Right ventricle myocardium inferior (tissue), 1 donor: ENCODE results near the gene UBA52. TPM values are rescaled to one million over a fixed set of nuclear protein-coding genes. Genes with fewer than 3 reads are reported as not detected.

Experiments used
- ATAC-seq: fragments of 200-7000 bp; cut with Tn5 transposase; one replicate; pipeline ENCODE4 v1.9.1; 2020; ENCODE audit warnings: mild to moderate bottlenecking, moderate library complexity
- DNase-seq: peaks from one replicate; pipeline ENCODE4 v3.0.0; 2021; ENCODE audit errors: missing footprints
- intact Hi-C: fragments of 100-400 bp; cut with DNase I; formaldehyde crosslinking; loops from one replicate; pipeline ENCODE4 v1.11.0; 2022
- total RNA-seq: library from RNA; stranded (reverse); fragmentation: NEBNext Ultra II Directional; extraction: Animal tissue kit (Norgen Biotek cat#: 25700); gene quantifications from one replicate; pipeline ENCODE4 v1.2.1, GENCODE V29; 2021
- donor health status: DM: no; HTN: yes; CAD: no; lungs with severe emphysema.

Gene UBA52
- total RNA-seq, 1 donor from 2014 or later, result 737 TPM

GRCh38 chr19:18603255-18603957 lies 31.7 kb downstream of the UBA52 start:
- DNase-seq, result no peak
- intact Hi-C loops, result no loop called here
- peak; percentile 45 for ATAC-seq

GRCh38 chr19:18603958-18604819 lies 32.5 kb downstream of the UBA52 start:
- ATAC-seq, result peak; percentile 11
- no peak for DNase-seq
- intact Hi-C loops, result no loop called here

DNA sequence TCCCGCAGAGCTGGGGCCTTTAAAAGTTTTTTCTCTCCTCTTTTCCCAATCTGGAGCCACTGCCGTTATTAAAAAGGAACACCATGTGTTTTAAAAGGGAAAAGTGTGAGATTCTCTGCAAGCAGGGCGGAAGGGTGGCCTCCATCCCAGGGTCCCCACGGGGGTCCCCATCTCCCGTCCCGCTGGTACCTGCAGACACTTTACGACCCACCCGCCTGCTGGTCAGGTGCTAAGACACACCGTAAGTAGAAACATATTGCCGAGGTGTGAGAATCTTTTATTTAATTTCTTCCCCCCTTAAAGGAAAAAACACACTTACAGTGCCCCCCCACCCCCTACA lies 33.1 kb downstream of the UBA52 start:
- DNase-seq, result no peak
- intact Hi-C loops, result no loop called here
- no peak for ATAC-seq

GRCh38 chr19:18605196-18605545 lies 33.5 kb downstream of the UBA52 start:
- DNase-seq (no peak), ATAC-seq (no peak)
- intact Hi-C loops, result no loop called here

- peak; percentile 60 for DNase-seq
- intact Hi-C loops, result no loop called here
- ATAC-seq, result no peak
These were observed 34.1 kb downstream of the UBA52 start for GRCh38 chr19:18605546-18606280.

- DNase-seq (peak; percentile 16), ATAC-seq (peak; percentile 7)
These were observed 34.9 kb downstream of the UBA52 start, which contains the start of gene CRLF1 for GRCh38 chr19:18606281-18607225. TSS of gene CRLF1 (minus strand) at chr19:18606799. CDS start at chr19:18606656, 143 bp downstream.

GRCh38 chr19:18607226-18608101 lies 35.8 kb downstream of the UBA52 start:
- DNase-seq, result peak; percentile 33
- peak; percentile 14 for ATAC-seq
- intact Hi-C loops, result no loop called here

More at GRCh38 chr19:18606281-18607225, 34.9 kb downstream of the UBA52 start, which contains the start of gene CRLF1:
- intact Hi-C loops, result no loop called here

DNA sequence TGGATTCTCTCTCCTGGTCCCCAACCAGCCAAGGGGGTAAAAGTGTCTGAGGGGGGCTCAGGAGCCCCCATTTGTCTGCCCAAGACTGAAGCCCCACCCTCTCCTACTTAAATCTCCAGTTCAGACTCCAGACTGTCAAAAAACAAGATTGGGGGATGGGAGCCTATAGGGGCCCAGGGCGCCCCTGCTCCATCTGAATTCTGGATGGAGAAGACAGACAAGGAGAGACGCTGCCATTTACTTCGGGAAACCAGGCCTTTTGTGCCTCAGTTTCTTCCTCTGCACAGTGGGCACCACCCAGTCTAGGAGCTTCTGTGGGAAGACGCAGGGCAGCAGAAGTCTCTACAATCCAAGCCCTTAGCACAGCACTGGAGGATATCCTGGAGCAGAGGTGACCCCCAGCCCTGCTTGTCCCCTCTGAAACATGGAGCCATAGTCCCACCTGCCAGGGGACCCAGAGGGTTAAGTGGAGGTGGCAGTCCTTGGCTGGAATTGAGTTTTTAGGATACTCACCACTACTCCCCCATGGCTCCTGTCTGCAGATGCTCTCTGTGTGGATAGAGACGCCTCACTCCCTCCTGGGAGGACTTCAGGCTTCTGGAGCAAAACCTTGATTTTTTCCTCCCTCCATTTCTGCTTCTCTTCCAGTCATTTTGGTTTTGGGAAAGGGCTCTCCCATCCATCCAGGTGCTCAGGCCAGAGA lies 36.6 kb downstream of the UBA52 start:
- DNase-seq, result no peak
- ATAC-seq, result no peak
- intact Hi-C loops, result no loop called here

- intact Hi-C loops, result no loop called here
- no peak for DNase-seq
- ATAC-seq, result no peak
These were observed 37.4 kb downstream of the UBA52 start for GRCh38 chr19:18608805-18609716.

DNA sequence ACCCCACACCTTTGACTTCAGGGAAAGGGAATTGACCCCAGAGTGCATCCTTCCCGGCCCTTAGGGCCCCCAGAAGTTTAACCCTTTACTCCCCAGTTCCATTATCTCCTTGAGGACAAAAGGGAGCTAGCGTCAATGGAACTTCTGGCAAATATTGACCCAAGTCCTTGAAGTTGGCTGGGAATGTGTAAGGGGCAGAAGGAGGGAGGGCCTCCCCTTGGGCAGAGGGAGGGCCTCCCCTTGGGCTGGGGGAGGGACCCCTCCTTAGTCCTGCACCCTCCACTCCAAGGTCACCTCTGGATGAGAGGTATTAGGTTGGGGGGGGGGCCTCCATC lies 38.0 kb downstream of the UBA52 start:
- intact Hi-C loops, result no loop called here
- DNase-seq (no peak), ATAC-seq (no peak)

DNA sequence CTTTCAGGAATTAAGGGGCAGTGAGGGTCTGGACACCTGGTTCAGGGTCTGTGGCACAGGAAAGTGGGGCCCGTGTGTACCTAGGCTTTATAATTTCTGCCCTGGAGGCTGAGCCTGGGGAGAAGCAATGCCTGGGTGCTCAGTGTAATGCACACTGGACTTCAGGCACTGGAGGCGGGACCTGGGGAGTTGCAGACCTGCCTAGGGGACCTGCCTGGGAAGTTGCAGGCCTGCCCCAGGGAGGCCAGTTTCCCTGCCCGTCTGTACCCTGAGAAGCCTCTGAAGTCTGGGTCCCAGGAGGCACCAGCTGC lies 38.5 kb downstream of the UBA52 start:
- no peak for DNase-seq
- intact Hi-C loops, result no loop called here
- ATAC-seq, result no peak

DNA sequence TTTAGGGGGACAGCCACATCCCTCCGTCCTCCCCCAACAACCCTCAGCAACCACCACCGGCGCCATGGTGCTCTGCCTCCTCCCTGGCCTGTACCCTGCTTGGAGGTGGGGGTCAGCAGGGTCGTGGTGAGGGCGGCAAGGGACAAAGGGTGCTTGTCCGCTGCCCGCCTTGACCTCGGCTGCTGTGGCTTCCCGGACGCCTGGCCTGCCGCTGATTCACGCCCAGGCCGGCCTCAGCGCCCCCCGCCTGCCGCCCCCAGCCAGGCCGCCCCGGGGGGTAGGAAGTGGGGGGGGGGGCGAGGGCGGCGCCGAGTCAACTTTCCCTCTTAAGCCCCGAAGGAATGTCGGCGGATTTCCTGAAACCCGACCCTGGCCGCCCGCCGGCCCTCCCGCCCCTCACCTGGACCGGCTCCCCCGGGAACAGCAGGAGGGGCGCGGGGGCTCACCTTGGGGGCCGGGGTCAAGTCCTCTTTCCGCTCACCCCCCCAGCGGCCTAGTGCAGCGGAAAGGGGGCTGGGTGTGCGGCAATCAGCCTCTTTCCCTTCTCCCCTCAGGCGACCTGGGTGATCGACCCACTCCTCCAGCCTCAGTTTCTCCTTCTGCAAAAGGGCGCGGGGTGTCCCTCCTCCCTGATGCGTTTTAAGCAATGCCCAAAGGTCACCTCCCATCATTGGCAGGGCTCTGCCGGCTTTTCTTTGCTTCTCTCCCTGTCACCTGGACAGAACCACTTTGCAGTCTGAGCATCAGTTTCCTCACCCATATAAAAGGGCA lies 39.1 kb downstream of the UBA52 start:
- ATAC-seq (no peak), DNase-seq (no peak)
- intact Hi-C loops, result no loop called here

DNA sequence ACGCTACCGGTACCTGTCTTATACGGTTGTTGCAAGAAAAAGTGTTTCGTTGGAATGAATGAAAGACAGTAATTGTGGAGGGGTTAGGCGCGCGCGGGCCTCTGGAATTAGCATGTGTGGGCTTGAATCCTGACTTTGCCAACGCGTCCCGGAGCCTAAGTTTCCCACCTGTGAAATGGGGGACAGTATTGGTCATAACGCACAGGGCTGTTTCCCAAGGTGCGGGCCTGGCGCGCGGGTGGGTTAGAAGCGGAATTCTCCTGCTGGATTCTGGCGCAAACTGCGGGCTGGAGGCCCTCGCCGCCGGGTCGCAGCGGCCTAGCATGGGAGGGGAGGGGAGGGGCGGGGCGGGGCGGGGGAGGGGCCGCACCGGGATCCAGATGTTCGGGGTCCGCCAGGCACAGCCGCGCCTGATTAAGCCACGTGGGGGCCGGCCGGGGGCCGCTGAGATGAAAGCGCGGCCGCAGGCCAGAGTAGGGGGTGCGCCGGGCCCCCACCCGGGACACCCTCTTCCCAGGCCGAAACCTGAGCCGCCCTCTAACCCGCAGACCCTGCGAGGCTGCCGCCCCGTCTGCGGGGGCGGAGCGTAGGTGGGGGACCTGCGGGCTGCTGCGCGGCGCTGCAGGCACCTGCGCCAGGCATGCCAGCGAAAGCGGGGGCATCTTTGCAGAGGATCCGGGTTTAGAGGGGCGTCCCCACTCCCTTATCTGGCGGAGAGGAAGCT lies 39.8 kb downstream of the UBA52 start:
- intact Hi-C loops, result no loop called here
- DNase-seq, result no peak
- ATAC-seq, result no peak

- DNase-seq (no peak), ATAC-seq (no peak)
- intact Hi-C loops, result no loop called here
These were observed 40.6 kb downstream of the UBA52 start for GRCh38 chr19:18612051-18612771.
